ENCODE measurements around the gene MAD2L2. TPM values are rescaled to one million over a fixed set of nuclear protein-coding genes. Genes with fewer than 3 reads are reported as not detected.

Gene MAD2L2
- total RNA-seq, 6 donors from 2014 or later = 20.3 to 38.8 (median 28.0) TPM

- H3K27ac ChIP-seq = no peak overlapping the region
- ATAC-seq (ENCODE audit: low FRiP score in 2 of 2) (no peak), DNase-seq (no peak)
- peaks cover 0 to 39% (median 21%) of the 10 kb centered on the region in 4 donors for H3K27me3 ChIP-seq
- H3K4me3 ChIP-seq = no peak overlapping the region
- no peaks in the 10 kb centered on the region for H3K9me3 ChIP-seq
- WGBS, 2 donors = 90 to 97% methylated on average over 4 of the region's 4 CpGs
- TF ChIP-seq EP300 (IDR thresholded peaks at IDR 0.05) (no peak), POLR2AphosphoS5 (IDR thresholded peaks at IDR 0.05) (no peak), POLR2A (IDR thresholded peaks at IDR 0.05) (no peak)
- TF ChIP-seq, protein P1, sequence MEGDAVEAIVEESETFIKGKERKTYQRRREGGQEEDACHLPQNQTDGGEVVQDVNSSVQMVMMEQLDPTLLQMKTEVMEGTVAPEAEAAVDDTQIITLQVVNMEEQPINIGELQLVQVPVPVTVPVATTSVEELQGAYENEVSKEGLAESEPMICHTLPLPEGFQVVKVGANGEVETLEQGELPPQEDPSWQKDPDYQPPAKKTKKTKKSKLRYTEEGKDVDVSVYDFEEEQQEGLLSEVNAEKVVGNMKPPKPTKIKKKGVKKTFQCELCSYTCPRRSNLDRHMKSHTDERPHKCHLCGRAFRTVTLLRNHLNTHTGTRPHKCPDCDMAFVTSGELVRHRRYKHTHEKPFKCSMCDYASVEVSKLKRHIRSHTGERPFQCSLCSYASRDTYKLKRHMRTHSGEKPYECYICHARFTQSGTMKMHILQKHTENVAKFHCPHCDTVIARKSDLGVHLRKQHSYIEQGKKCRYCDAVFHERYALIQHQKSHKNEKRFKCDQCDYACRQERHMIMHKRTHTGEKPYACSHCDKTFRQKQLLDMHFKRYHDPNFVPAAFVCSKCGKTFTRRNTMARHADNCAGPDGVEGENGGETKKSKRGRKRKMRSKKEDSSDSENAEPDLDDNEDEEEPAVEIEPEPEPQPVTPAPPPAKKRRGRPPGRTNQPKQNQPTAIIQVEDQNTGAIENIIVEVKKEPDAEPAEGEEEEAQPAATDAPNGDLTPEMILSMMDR (IDR thresholded peaks at IDR 0.05) = no peak
- H3K36me3 ChIP-seq = no peaks in the 10 kb centered on the region
- peaks cover 17 to 34% (median 26%) of the 10 kb centered on the region in 4 donors for H3K4me1 ChIP-seq
These were observed 7.6 kb upstream of the MAD2L2 start for GRCh38 chr1:11688506-11688905.

- Histone ChIP-seq H3K27ac (no peak overlapping the region), H3K4me3 (no peak overlapping the region), H3K4me1 (peaks cover 6 to 13% (median 8%) of the 10 kb centered on the region in 4 donors), H3K27me3 (peaks cover 0 to 17% (median 1%) of the 10 kb centered on the region in 4 donors), H3K9me3 (no peaks in the 10 kb centered on the region), H3K36me3 (no peaks in the 10 kb centered on the region)
- TF ChIP-seq, protein P1 (IDR thresholded peaks at IDR 0.05) = no peak
- no peak for TF ChIP-seq POLR2AphosphoS5 (IDR thresholded peaks at IDR 0.05)
- no peak for TF ChIP-seq EP300 (IDR thresholded peaks at IDR 0.05)
- TF ChIP-seq POLR2A (IDR thresholded peaks at IDR 0.05) = no peak
- ATAC-seq (ENCODE audit: low FRiP score in 2 of 2) = no peak
- 92 to 93% methylated on average over 7 of the region's 7 CpGs for WGBS, 2 donors
- no peak for DNase-seq
These were observed 4.3 kb upstream of the MAD2L2 start for GRCh38 chr1:11685210-11685752.

- 73 to 75% methylated on average over 7 of the region's 7 CpGs for WGBS, 2 donors
- H3K9me3 ChIP-seq = no peaks in the 10 kb centered on the region
- no peak for TF ChIP-seq POLR2AphosphoS5 (IDR thresholded peaks at IDR 0.05)
- TF ChIP-seq POLR2A (IDR thresholded peaks at IDR 0.05) = no peak
- TF ChIP-seq EP300 (IDR thresholded peaks at IDR 0.05) = no peak
- TF ChIP-seq, protein P1 (IDR thresholded peaks at IDR 0.05) = no peak
- H3K27me3 ChIP-seq = peaks cover 0 to 6% (median 0%) of the 10 kb centered on the region in 4 donors
- H3K36me3 ChIP-seq = no peaks in the 10 kb centered on the region
- no peak for ATAC-seq (ENCODE audit: low FRiP score in 2 of 2)
- H3K4me3 ChIP-seq = no peak overlapping the region
- H3K4me1 ChIP-seq = peaks cover 12 to 24% (median 15%) of the 10 kb centered on the region in 4 donors
- H3K27ac ChIP-seq = no peak overlapping the region
- no peak for DNase-seq
These were observed 3.1 kb upstream of the MAD2L2 start for GRCh38 chr1:11684070-11684469.

GRCh38 chr1:11682799-11683198 lies 1.9 kb upstream of the MAD2L2 start:
- H3K4me3 ChIP-seq = no peak overlapping the region
- H3K27me3 ChIP-seq = no peaks in the 10 kb centered on the region
- H3K4me1 ChIP-seq = peaks cover 12 to 28% (median 15%) of the 10 kb centered on the region in 4 donors
- no peak overlapping the region for H3K27ac ChIP-seq
- no peak for ATAC-seq (ENCODE audit: low FRiP score in 2 of 2)
- H3K9me3 ChIP-seq = no peaks in the 10 kb centered on the region
- DNase-seq = no peak
- H3K36me3 ChIP-seq = no peaks in the 10 kb centered on the region
- 60 to 67% methylated on average over 1 of the region's 1 CpG for WGBS, 2 donors
- TF ChIP-seq, protein P1 (IDR thresholded peaks at IDR 0.05) = no peak
- TF ChIP-seq POLR2AphosphoS5 (IDR thresholded peaks at IDR 0.05) (no peak), EP300 (IDR thresholded peaks at IDR 0.05) (no peak), POLR2A (IDR thresholded peaks at IDR 0.05) (no peak)

- H3K4me1 ChIP-seq = peaks cover 12 to 28% (median 15%) of the 10 kb centered on the region in 4 donors
- no peak overlapping the region for H3K4me3 ChIP-seq
- ATAC-seq (ENCODE audit: low FRiP score in 2 of 2) (no peak), DNase-seq (no peak)
- H3K9me3 ChIP-seq = no peaks in the 10 kb centered on the region
- no peaks in the 10 kb centered on the region for H3K27me3 ChIP-seq
- H3K27ac ChIP-seq = no peak overlapping the region
- TF ChIP-seq EP300 (IDR thresholded peaks at IDR 0.05) (no peak), POLR2AphosphoS5 (IDR thresholded peaks at IDR 0.05) (no peak), POLR2A (IDR thresholded peaks at IDR 0.05) (no peak)
- TF ChIP-seq, protein P1 (IDR thresholded peaks at IDR 0.05) = no peak
- 60 to 62% methylated on average over 6 to 7 of the region's 7 CpGs for WGBS, 2 donors
- H3K36me3 ChIP-seq = peaks cover 0 to 2% (median 1%) of the 10 kb centered on the region in 4 donors
These were observed 1.4 kb upstream of the MAD2L2 start for GRCh38 chr1:11682287-11682771.

All from upper lobe of left lung (tissue), 6 donors.